Thyroid gland (tissue), 4 donors: ENCODE data around the gene MAPK11. TPM values are rescaled to one million over a fixed set of nuclear protein-coding genes. Genes with fewer than 3 reads are reported as not detected.

Experiments used
- DNase-seq, 2 donors: peaks; one replicate each; pipeline ENCODE4 v3.0.0-alpha.2; 2019
- H3K27ac ChIP-seq, 3 donors: fragments of 200-600 bp; sonication (generic); 1 replicate in 2 of 3; 2 replicates in 1 of 3; pipeline ENCODE4 v1.5.1; 2016 to 2019; ENCODE audit warnings: mild to moderate bottlenecking in 1 of 3, moderate library complexity in 1 of 3
- H3K27me3 ChIP-seq: fragments of 200-600 bp; sonication (generic); one replicate; pipeline ENCODE4 v1.5.1; 2019
- H3K36me3 ChIP-seq, 2 donors: fragments of 200-600 bp; sonication (generic); one replicate each; pipeline ENCODE4 v1.5.1; 2016 to 2019
- H3K4me1 ChIP-seq, 2 donors: fragments of 200-600 bp; sonication (generic); one replicate each; pipeline ENCODE4 v1.5.1; 2017 to 2019
- H3K4me3 ChIP-seq, 3 donors: fragments of 200-600 bp; sonication (generic); replicated peaks in 1 of 3; 1 replicate in 2 of 3; 2 replicates in 1 of 3; pipeline ENCODE4 v1.5.1; 2016; ENCODE audit warnings: mild to moderate bottlenecking in 1 of 3
- H3K9me3 ChIP-seq: fragments of 200-600 bp; sonication (generic); one replicate; pipeline ENCODE4 v1.5.1; 2017
- CTCF ChIP-seq, 6 experiments: fragments of 200-600 bp in 3 of 6; fragments of 450-650 bp in 3 of 6; sonication (generic) in 3 of 6; IDR thresholded peaks; one replicate each; pipeline ENCODE4 v1.5.1; 2016 to 2019; ENCODE audit warnings: antibody characterized with exemption in 6 of 6, mild to moderate bottlenecking in 2 of 6, inconsistent platforms in 1 of 6, moderate library complexity in 1 of 6
- POLR2A ChIP-seq, 2 donors: fragments of 450-650 bp; IDR thresholded peaks; one replicate each; pipeline ENCODE4 v1.6.1; 2017; ENCODE audit warnings: antibody characterized with exemption in 2 of 2, mild to moderate bottlenecking in 2 of 2, moderate library complexity in 1 of 2
- WGBS, 2 donors: methylation state at CpG; one replicate each; pipeline ENCODE4 v1.1.5; 2017; 5-methylcytosine and 5-hydroxymethylcytosine counted together
- intact Hi-C: fragments of 100-400 bp; cut with DNase I; formaldehyde crosslinking; loops from one replicate; pipeline ENCODE4 v1.15.1; 2023
- total RNA-seq, 4 donors: library from RNA; depleted of rRNA; stranded (reverse); fragments of >200 nt; gene quantifications; one replicate each; pipeline ENCODE4 v1.2.3, GENCODE V29; 2016

The MAPK11 gene
- total RNA-seq, 4 donors from 2014 or later = 2.8 to 4.7 (median 4.0) TPM

- Histone ChIP-seq H3K4me1 (peaks cover 40 to 51% of the 10 kb centered on the region in 2 donors), H3K4me3 (peak overlapping the region in 1 of 3 donors; percentile 18)
Observed at GRCh38 chr22:50266994-50267393, 3.2 kb downstream of the MAPK11 start.

GRCh38 chr22:50264946-50265669 lies 5.1 kb downstream of the MAPK11 start:
- no peak for TF ChIP-seq POLR2A (IDR thresholded peaks at IDR 0.05)
- TF ChIP-seq CTCF (IDR thresholded peaks at IDR 0.05) = no peak

More at GRCh38 chr22:50266994-50267393, 3.2 kb downstream of the MAPK11 start:
- H3K9me3 ChIP-seq = no peaks in the 10 kb centered on the region
- no peaks in the 10 kb centered on the region for H3K36me3 ChIP-seq
- TF ChIP-seq POLR2A (IDR thresholded peaks at IDR 0.05) (no peak), CTCF (IDR thresholded peaks at IDR 0.05) (no peak)
- DNase-seq = no peak
- intact Hi-C loops = no loop called here
- no peak overlapping the region for H3K27ac ChIP-seq
- peaks cover 4% of the 10 kb centered on the region for H3K27me3 ChIP-seq
- WGBS, 2 donors = 80 to 88% methylated on average over 10 to 12 of the region's 37 CpGs

GRCh38 chr22:50264104-50264745 lies 6.0 kb downstream of the MAPK11 start:
- Histone ChIP-seq H3K4me3 (no peak overlapping the region), H3K27me3 (peaks cover 5% of the 10 kb centered on the region), H3K4me1 (peaks cover 20 to 38% of the 10 kb centered on the region in 2 donors), H3K36me3 (no peaks in the 10 kb centered on the region), H3K9me3 (no peaks in the 10 kb centered on the region), H3K27ac (no peak overlapping the region)
- intact Hi-C loops = no loop called here
- DNase-seq = no peak
- WGBS, 2 donors = 95% methylated on average over 10 of the region's 15 CpGs; no CpG with 5 or more reads in 1 of the 2 donors
- TF ChIP-seq CTCF (IDR thresholded peaks at IDR 0.05) (no peak), POLR2A (IDR thresholded peaks at IDR 0.05) (no peak)

More at GRCh38 chr22:50264946-50265669, 5.1 kb downstream of the MAPK11 start:
- WGBS, 2 donors = 88 to 92% methylated on average over 9 to 15 of the region's 15 CpGs
- DNase-seq = no peak
- Histone ChIP-seq H3K36me3 (no peaks in the 10 kb centered on the region), H3K9me3 (no peaks in the 10 kb centered on the region), H3K27me3 (peaks cover 5% of the 10 kb centered on the region), H3K4me1 (peaks cover 28 to 45% of the 10 kb centered on the region in 2 donors), H3K4me3 (no peak overlapping the region), H3K27ac (no peak overlapping the region)
- intact Hi-C loops = no loop called here

GRCh38 chr22:50262973-50263617 lies 7.1 kb downstream of the MAPK11 start:
- no peak for DNase-seq
- peaks cover 9 to 26% of the 10 kb centered on the region in 2 donors for H3K4me1 ChIP-seq
- H3K4me3 ChIP-seq = no peak overlapping the region
- WGBS, 2 donors = 48 to 69% methylated on average over 6 to 8 of the region's 9 CpGs
- TF ChIP-seq CTCF (IDR thresholded peaks at IDR 0.05) (no peak), POLR2A (IDR thresholded peaks at IDR 0.05) (no peak)
- intact Hi-C loops = no loop called here
- no peaks in the 10 kb centered on the region for H3K36me3 ChIP-seq
- no peaks in the 10 kb centered on the region for H3K9me3 ChIP-seq
- H3K27ac ChIP-seq = no peak overlapping the region
- peaks cover 5% of the 10 kb centered on the region for H3K27me3 ChIP-seq
